GM12878 (cell line): ENCODE data around the gene C15orf61. TPM values are rescaled to one million over a fixed set of nuclear protein-coding genes. Genes with fewer than 3 reads are reported as not detected.

Experiments
- ATAC-seq: fragments of 200-7000 bp; cut with Tn5 transposase; 3 replicates; pipeline ENCODE4 v1.9.1; 2020; ENCODE audit warnings: mild to moderate bottlenecking, moderate library complexity
- BruUV-seq: library from RNA; stranded (reverse); fragments of 400-500 nt; replicated peaks from 2 replicates; lab custom pipeline; 2021; lab: Mats Ljungman, UMichigan
- CTCF ChIA-PET: fragments of 300-600 bp; sonication (Branson Sonifier 250); formaldehyde crosslinking; extraction: SDS; loops from one replicate; lab custom pipeline; 2021; ENCODE audit warnings: inconsistent platforms; lab: Yijun Ruan, JAX
- POLR2A ChIA-PET: fragments of 350-600 bp; formaldehyde crosslinking; extraction: SDS; loops from one replicate; lab custom pipeline; 2021; ENCODE audit warnings: inconsistent platforms; lab: Charles Lee
- RAD21 ChIA-PET: fragments of 300-600 bp; sonication (Branson Sonifier 250); formaldehyde crosslinking; loops from one replicate; lab custom pipeline; 2023; ENCODE audit warnings: antibody characterized with exemption; ENCODE audit not compliant: unreplicated experiment; lab: Charles Lee
- SMC1A ChIA-PET: fragments of 300-600 bp; sonication (Branson Sonifier 250); formaldehyde crosslinking; loops from one replicate; lab custom pipeline; 2023; ENCODE audit not compliant: unreplicated experiment, uncharacterized antibody; lab: Charles Lee
- DNase-seq: peaks from one replicate; pipeline ENCODE4 v3.0.0-alpha.2; 2011; ENCODE audit warnings: low read depth, low spot score
- FAIRE-seq: peaks from 3 replicates; lab custom pipeline; 2011; peaks lifted over from hg19 to GRCh38; lab: Jason Lieb, UNC
- H2AFZ ChIP-seq: 2 replicates; pipeline ENCODE4 v1.6.0; 2011; ENCODE audit warnings: low read depth, low read length, control low read depth; ENCODE audit not compliant: control insufficient read depth
- H3K27ac ChIP-seq: 2 replicates; pipeline ENCODE4 v1.5.1; 2011; ENCODE audit warnings: control low read depth; ENCODE audit not compliant: control insufficient read depth, insufficient read depth
- H3K27me3 ChIP-seq, 2 experiments: replicated peaks in 1 of 2; 2 replicates each; pipeline versions ENCODE4 v1.6.0 to v1.6.1; 2011; ENCODE audit warnings: low read length in 1 of 2; ENCODE audit not compliant: control insufficient read depth in 2 of 2, insufficient read depth in 2 of 2
- H3K36me3 ChIP-seq, 2 experiments: 2 replicates each; pipeline ENCODE4 v1.5.1; 2011; ENCODE audit warnings: low read length in 1 of 2; ENCODE audit not compliant: control insufficient read depth in 2 of 2, insufficient read depth in 2 of 2
- H3K4me1 ChIP-seq: 2 replicates; pipeline ENCODE4 v1.6.1; 2011; ENCODE audit warnings: mild to moderate bottlenecking, low read length, moderate library complexity, mixed read lengths; ENCODE audit not compliant: control insufficient read depth, insufficient read depth
- H3K4me2 ChIP-seq: 2 replicates; pipeline ENCODE4 v1.6.0; 2011; ENCODE audit warnings: control low read depth; ENCODE audit not compliant: control insufficient read depth, insufficient read depth
- H3K4me3 ChIP-seq: fragments of 200-600 bp; sonication (generic); 2 replicates; pipeline ENCODE4 v1.5.1; 2016
- H3K79me2 ChIP-seq: 2 replicates; pipeline ENCODE4 v1.6.0; 2011; ENCODE audit warnings: low read length; ENCODE audit not compliant: control insufficient read depth, insufficient read depth
- H3K9ac ChIP-seq: 2 replicates; pipeline ENCODE4 v1.8.0; 2011; ENCODE audit warnings: low read length, control low read depth, mixed read lengths; ENCODE audit not compliant: control insufficient read depth, insufficient read depth
- H3K9me3 ChIP-seq: replicated peaks from 3 replicates; pipeline ENCODE4 v1.5.1; 2011; ENCODE audit warnings: mild to moderate bottlenecking, low read length; ENCODE audit not compliant: control insufficient read depth, insufficient read depth
- H4K20me1 ChIP-seq: 2 replicates; pipeline ENCODE4 v1.6.0; 2011; ENCODE audit not compliant: control insufficient read depth, insufficient read depth
- EED ChIP-seq: sonication (generic); IDR thresholded peaks from 2 replicates; pipeline ENCODE4 v1.6.1; 2016; ENCODE audit warnings: antibody characterized with exemption, low read depth
- IKZF1 ChIP-seq: fragments of 450-650 bp; conservative IDR thresholded peaks from 2 replicates; pipeline ENCODE4 v1.6.1; 2017; ENCODE audit warnings: antibody characterized with exemption, mild to moderate bottlenecking
- IKZF2 ChIP-seq, 2 experiments: fragments of 450-650 bp; IDR thresholded peaks; 2 replicates each; pipeline ENCODE4 v1.6.1; 2017; ENCODE audit warnings: mild to moderate bottlenecking in 2 of 2, moderate library complexity in 2 of 2
- RAD21 ChIP-seq: IDR thresholded peaks from 2 replicates; pipeline ENCODE4 v1.6.1; 2011; ENCODE audit warnings: mild to moderate bottlenecking, low read depth, low read length, moderate library complexity; ENCODE audit not compliant: insufficient read depth
- RBBP5 ChIP-seq: fragments of 200-600 bp; sonication (generic); conservative IDR thresholded peaks from 2 replicates; pipeline ENCODE4 v1.6.1; 2016
- SPI1 ChIP-seq: IDR thresholded peaks from 2 replicates; pipeline ENCODE4 v1.6.1; 2011; ENCODE audit warnings: low read depth, mild to moderate bottlenecking, low read length, moderate library complexity, borderline replicate concordance; ENCODE audit not compliant: insufficient read depth
- WGBS: methylation state at CpG from one replicate; pipeline ENCODE4 v1.1.6; 2016; ENCODE audit warnings: low lambda C conversion rate; ENCODE audit not compliant: insufficient replicate concordance, insufficient coverage; ENCODE audit errors: missing lambda C conversion rate; 5-methylcytosine and 5-hydroxymethylcytosine counted together
- in situ Hi-C: fragments of 300-500 bp; cut with MboI; formaldehyde crosslinking; loops from 9 replicates; pipeline ENCODE4 v1.14.3; 2018; ENCODE audit warnings: mixed read lengths
- intact Hi-C: fragments of 100-400 bp; cut with micrococcal nuclease; formaldehyde crosslinking; loops from one replicate; pipeline ENCODE4 v1.14.2; 2022; ENCODE audit not compliant: unreplicated experiment
- polyA plus RNA-seq, 11 experiments: library from polyadenylated mRNA; depleted of rRNA in 4 of 11; unstranded in 6 of 11; stranded (reverse) in 5 of 11; fragments of >200 nt; fragmentation: Nextera tagmentation in 4 of 11; fragmentation: Illumina TruSeq in 1 of 11; extraction: Ambion mirVana in 4 of 11; extraction: Trizol in 1 of 11; gene quantifications; 1 replicate in 1 of 11; 2 replicates in 10 of 11; pipeline versions ENCODE4 v1.2.1 to v1.2.3, GENCODE V29; 2011 to 2016; ENCODE audit warnings: inconsistent platforms in 2 of 11, missing spikeins in 2 of 11, low read depth in 1 of 11
- total RNA-seq, 4 experiments: library from RNA; depleted of rRNA in 3 of 4; stranded (reverse); fragments of >200 nt in 3 of 4; fragmentation: Illumina TruSeq in 1 of 4; extraction: Trizol in 1 of 4; gene quantifications; 2 replicates each; pipeline versions ENCODE4 v1.2.1 to v1.2.3, GENCODE V29; 2013 to 2021
- TF ChIP-seq, protein P1 (sequence below): fragments of 150-350 bp; IDR thresholded peaks from 2 replicates; pipeline ENCODE4 v1.6.1; 2014; ENCODE audit warnings: mild to moderate bottlenecking, low read depth, low read length

C15orf61 gene
- total and polyA plus RNA-seq, 10 of the 15 experiments (the other 5 are each of a cell fraction or from before 2014, with no cell fraction given): 1.4 to 8.7 (median 4.3) TPM

DNA sequence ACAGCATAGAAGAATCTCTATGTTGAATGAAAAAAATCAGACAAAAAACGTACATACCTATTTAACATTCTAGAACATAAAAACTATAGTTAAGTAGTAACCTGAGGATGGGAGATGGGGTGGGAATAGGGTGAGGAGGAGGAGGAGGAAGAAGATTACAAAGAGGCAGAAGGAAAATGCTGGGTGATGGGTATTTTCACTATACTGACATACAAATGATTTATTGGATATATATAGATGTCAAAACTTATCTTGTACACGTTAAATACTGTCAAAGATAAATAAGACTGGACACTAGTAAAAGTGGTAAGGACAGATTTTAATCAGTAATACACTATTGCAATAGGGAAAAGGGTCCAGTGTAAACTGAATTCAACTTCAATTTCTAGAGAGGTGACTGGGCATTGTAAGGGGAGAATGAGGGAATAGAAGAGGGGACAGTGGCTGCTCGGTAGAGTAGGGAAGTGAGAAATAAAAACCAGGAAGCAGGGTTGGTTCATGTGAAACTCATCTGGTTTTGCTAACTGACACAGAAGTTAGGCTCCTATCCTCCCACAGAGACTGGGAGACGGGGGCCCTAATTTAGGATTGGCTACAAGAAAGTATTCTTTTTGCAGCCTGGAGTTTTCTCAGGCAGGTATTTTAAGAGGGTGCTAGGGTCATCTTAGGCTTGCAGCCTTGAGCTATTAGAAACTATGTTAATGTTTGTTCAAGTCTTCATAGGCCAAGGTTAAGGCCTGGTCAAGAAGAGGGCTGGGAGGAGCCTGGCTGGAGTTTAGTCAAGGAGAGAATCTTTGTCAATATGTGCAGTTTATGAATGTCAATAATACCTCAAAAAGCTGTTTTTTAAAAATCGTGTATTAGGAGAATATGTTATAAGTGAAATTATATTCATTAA lies 15.0 kb upstream of the C15orf61 start:
- H2AFZ ChIP-seq: no peak overlapping the region; the same call in 1 of the 2 replicates
- H3K4me1 ChIP-seq: peaks cover 14% of the 10 kb centered on the region
- CTCF ChIA-PET: interaction anchor here (1.0 to 1.4 kb wide), 5 partner anchors 9 to 326 kb away, joined by 3 to 7 read pairs (median 4); no protein-coding TSS in a partner anchor
- TF ChIP-seq EED (peak; percentile 46; the same call in 1 of the 2 replicates), RBBP5 (no peak), RAD21 (no peak), IKZF2 (IDR thresholded peaks at IDR 0.05) (peak; percentile 35 to 38; a peak in 2 of 4 replicates), SPI1 (peak; percentile 77; the same call in 1 of the 2 replicates), IKZF1 (0 out of 2 replicates have a peak, but pooled peaks have one; percentile 25)
- TF ChIP-seq, protein P1, sequence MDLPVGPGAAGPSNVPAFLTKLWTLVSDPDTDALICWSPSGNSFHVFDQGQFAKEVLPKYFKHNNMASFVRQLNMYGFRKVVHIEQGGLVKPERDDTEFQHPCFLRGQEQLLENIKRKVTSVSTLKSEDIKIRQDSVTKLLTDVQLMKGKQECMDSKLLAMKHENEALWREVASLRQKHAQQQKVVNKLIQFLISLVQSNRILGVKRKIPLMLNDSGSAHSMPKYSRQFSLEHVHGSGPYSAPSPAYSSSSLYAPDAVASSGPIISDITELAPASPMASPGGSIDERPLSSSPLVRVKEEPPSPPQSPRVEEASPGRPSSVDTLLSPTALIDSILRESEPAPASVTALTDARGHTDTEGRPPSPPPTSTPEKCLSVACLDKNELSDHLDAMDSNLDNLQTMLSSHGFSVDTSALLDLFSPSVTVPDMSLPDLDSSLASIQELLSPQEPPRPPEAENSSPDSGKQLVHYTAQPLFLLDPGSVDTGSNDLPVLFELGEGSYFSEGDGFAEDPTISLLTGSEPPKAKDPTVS: no peak
- RAD21 ChIA-PET: interaction anchor here (0.7 kb wide), 2 partner anchors 15 to 332 kb away, joined by 3 read pairs; no protein-coding TSS in a partner anchor
- no peak overlapping the region for H3K9ac ChIP-seq
- H3K4me3 ChIP-seq: no peak overlapping the region
- in situ Hi-C loops: no loop called here
- H3K36me3 ChIP-seq: no peaks in the 10 kb centered on the region
- SMC1A ChIA-PET: interaction anchor here (0.7 to 2.0 kb wide), 8 partner anchors 10 to 330 kb away, joined by 3 to 8 read pairs (median 4); partner anchors contain the start of gene C15orf61
- DNase-seq (no peak), FAIRE-seq (no peak), ATAC-seq (peak; percentile 56)
- H3K79me2 ChIP-seq: no peaks in the 10 kb centered on the region
- H3K27ac ChIP-seq: no peak overlapping the region
- H3K27me3 ChIP-seq: no peaks in the 10 kb centered on the region
- intact Hi-C loops: no loop called here
- H4K20me1 ChIP-seq: no peaks in the 10 kb centered on the region
- H3K4me2 ChIP-seq: peak overlapping the region; percentile 38
- no TSS peak for BruUV-seq
- H3K9me3 ChIP-seq: no peaks in the 10 kb centered on the region
- WGBS: 51% methylated on average over 5 of the region's 5 CpGs
- POLR2A ChIA-PET: interaction anchor here (1.0 kb wide), 1 partner anchor 16 kb away, joined by 4 read pairs; no protein-coding TSS in a partner anchor
